H1 (cell line): Measurements from ENCODE around the gene CCDC93. TPM values are rescaled to one million over a fixed set of nuclear protein-coding genes. Genes with fewer than 3 reads are reported as not detected.

Experiments
- CTCF ChIA-PET: fragments of 300-600 bp; sonication (Branson Sonifier 250); formaldehyde crosslinking; loops from one replicate; lab custom pipeline; 2021; ENCODE audit not compliant: partially characterized antibody; lab: Charles Lee
- POLR2A ChIA-PET: fragments of 300-600 bp; sonication (Branson Sonifier 250); formaldehyde crosslinking; loops from one replicate; lab custom pipeline; 2021; ENCODE audit warnings: inconsistent platforms; ENCODE audit not compliant: partially characterized antibody; lab: Charles Lee
- DNase-seq, 2 experiments: peaks; one replicate each; pipeline versions ENCODE4 v3.0.0 to v3.0.0-alpha.2; 2010 to 2022; ENCODE audit warnings: low spot score in 2 of 2, low read depth in 1 of 2, mixed read lengths in 1 of 2
- FAIRE-seq: peaks from 2 replicates; lab custom pipeline; 2011; peaks lifted over from hg19 to GRCh38; lab: Jason Lieb, UNC
- H2AFZ ChIP-seq: 2 replicates; pipeline ENCODE4 v1.8.1; 2012; ENCODE audit warnings: low read length, inconsistent platforms
- H2AK5ac ChIP-seq: 2 replicates; pipeline ENCODE4 v1.6.1; 2013; ENCODE audit warnings: low read depth, low read length
- H2BK120ac ChIP-seq: replicated peaks from 2 replicates; pipeline ENCODE3; 2013; ENCODE audit warnings: low read depth, low read length, inconsistent platforms
- H2BK12ac ChIP-seq: 2 replicates; pipeline ENCODE4 v1.6.1; 2013; ENCODE audit warnings: low read depth, low read length
- H2BK15ac ChIP-seq: 2 replicates; pipeline ENCODE4 v1.6.1; 2013; ENCODE audit warnings: low read length
- H2BK20ac ChIP-seq: 2 replicates; pipeline ENCODE4 v1.6.1; 2013; ENCODE audit warnings: low read length
- H2BK5ac ChIP-seq: 2 replicates; pipeline ENCODE4 v1.6.1; 2013; ENCODE audit warnings: low read depth, low read length
- H3K14ac ChIP-seq: 2 replicates; pipeline ENCODE4 v1.6.1; 2013; ENCODE audit warnings: inconsistent platforms; ENCODE audit not compliant: insufficient read length
- H3K18ac ChIP-seq: 2 replicates; pipeline ENCODE4 v1.6.1; 2013; ENCODE audit warnings: low read length; ENCODE audit errors: extremely low read depth
- H3K23ac ChIP-seq: 2 replicates; pipeline ENCODE4 v1.6.1; 2013; ENCODE audit warnings: inconsistent platforms; ENCODE audit not compliant: insufficient read length
- H3K23me2 ChIP-seq: 2 replicates; pipeline ENCODE4 v1.6.1; 2013; ENCODE audit warnings: low read depth, low read length
- H3K27ac ChIP-seq: 2 replicates; pipeline ENCODE4 v1.6.1; 2011; ENCODE audit warnings: low read depth, low read length, inconsistent platforms
- H3K27me3 ChIP-seq, 4 experiments: replicated peaks in 1 of 4; 1 replicate in 1 of 4; 2 replicates in 3 of 4; pipeline versions ENCODE4 v1.6.1 to v1.8.1; 2011 to 2013; ENCODE audit warnings: low read length in 3 of 4, mild to moderate bottlenecking in 3 of 4, inconsistent platforms in 2 of 4, mixed read lengths in 2 of 4, moderate library complexity in 1 of 4; ENCODE audit not compliant: control insufficient read depth in 3 of 4, insufficient read depth in 3 of 4; ENCODE audit errors: extremely low read depth in 1 of 4
- H3K36me3 ChIP-seq, 4 experiments: 2 replicates each; pipeline versions ENCODE4 v1.6.1 to v1.8.1; 2011 to 2013; ENCODE audit warnings: mild to moderate bottlenecking in 4 of 4, low read length in 3 of 4, moderate library complexity in 2 of 4, control low read depth in 1 of 4, inconsistent platforms in 1 of 4; ENCODE audit not compliant: insufficient read depth in 4 of 4, control insufficient read depth in 2 of 4
- H3K4ac ChIP-seq: replicated peaks from 2 replicates; pipeline ENCODE3; 2013; ENCODE audit warnings: low read length, low read depth, mixed read lengths, inconsistent platforms; ENCODE audit not compliant: insufficient read length
- H3K4me1 ChIP-seq, 4 experiments: replicated peaks in 1 of 4; 1 replicate in 1 of 4; 2 replicates in 3 of 4; pipeline versions ENCODE4 v1.6.1 to v1.8.1; 2011 to 2013; ENCODE audit warnings: low read length in 3 of 4, inconsistent platforms in 2 of 4, mixed read lengths in 1 of 4; ENCODE audit not compliant: insufficient read depth in 4 of 4, control insufficient read depth in 3 of 4
- H3K4me2 ChIP-seq, 2 experiments: 2 replicates each; pipeline versions ENCODE4 v1.6.1 to v1.8.1; 2011 to 2013; ENCODE audit warnings: low read depth in 2 of 2, low read length in 2 of 2, control low read depth in 1 of 2, inconsistent platforms in 1 of 2, mild to moderate bottlenecking in 1 of 2; ENCODE audit not compliant: insufficient read depth in 1 of 2
- H3K4me3 ChIP-seq, 4 experiments: fragments of 200-600, 300-600 bp in 1 of 4; sonication (generic), shearing (Covaris generic), sonication (Bioruptor Twin) in 1 of 4; 2 replicates each; pipeline versions ENCODE4 v1.5.1 to v1.8.1; 2011 to 2016; ENCODE audit warnings: low read length in 4 of 4, low read depth in 3 of 4, control low read depth in 2 of 4, inconsistent platforms in 2 of 4, mild to moderate bottlenecking in 2 of 4, mixed read lengths in 1 of 4, moderate library complexity in 1 of 4; ENCODE audit not compliant: insufficient read depth in 2 of 4; ENCODE audit errors: extremely low read depth in 1 of 4
- H3K56ac ChIP-seq: replicated peaks from 2 replicates; pipeline ENCODE3; 2013; ENCODE audit warnings: low read depth, mild to moderate bottlenecking, mixed read lengths, low read length, inconsistent platforms; ENCODE audit not compliant: insufficient read length
- H3K79me1 ChIP-seq: 2 replicates; pipeline ENCODE4 v1.6.1; 2013; ENCODE audit warnings: low read depth, low read length, control low read depth
- H3K79me2 ChIP-seq, 2 experiments: 2 replicates each; pipeline versions ENCODE4 v1.6.1 to v1.8.1; 2012 to 2013; ENCODE audit warnings: low read length in 2 of 2, mild to moderate bottlenecking in 2 of 2, inconsistent platforms in 1 of 2; ENCODE audit not compliant: insufficient read depth in 2 of 2, control insufficient read depth in 1 of 2
- H3K9ac ChIP-seq, 4 experiments: replicated peaks in 1 of 4; 1 replicate in 1 of 4; 2 replicates in 3 of 4; pipeline versions ENCODE4 v1.6.1 to v1.8.1; 2011 to 2013; ENCODE audit warnings: low read depth in 3 of 4, low read length in 3 of 4, control low read depth in 2 of 4, mild to moderate bottlenecking in 2 of 4, moderate library complexity in 2 of 4, inconsistent platforms in 1 of 4; ENCODE audit errors: extremely low read depth in 1 of 4
- H3K9me3 ChIP-seq, 2 experiments: 2 replicates each; pipeline versions ENCODE4 v1.6.1 to v1.8.1; 2012 to 2013; ENCODE audit warnings: mild to moderate bottlenecking in 2 of 2, moderate library complexity in 2 of 2, control low read depth in 1 of 2, inconsistent platforms in 1 of 2, low read depth in 1 of 2, low read length in 1 of 2, mixed read lengths in 1 of 2; ENCODE audit not compliant: insufficient read depth in 2 of 2
- H4K20me1 ChIP-seq, 2 experiments: replicated peaks in 1 of 2; 2 replicates each; pipeline versions ENCODE3 to v1.8.1; 2011 to 2013; ENCODE audit warnings: inconsistent platforms in 2 of 2, low read length in 2 of 2, mild to moderate bottlenecking in 1 of 2; ENCODE audit not compliant: insufficient read depth in 2 of 2, control insufficient read depth in 1 of 2
- H4K5ac ChIP-seq: 2 replicates; pipeline ENCODE4 v1.6.1; 2013; ENCODE audit warnings: low read length, low read depth, mixed read lengths, inconsistent platforms; ENCODE audit not compliant: insufficient read length
- H4K8ac ChIP-seq: 2 replicates; pipeline ENCODE4 v1.8.0; 2013; ENCODE audit warnings: mild to moderate bottlenecking, moderate library complexity, low read length, inconsistent platforms; ENCODE audit not compliant: insufficient read depth; ENCODE audit errors: extremely low read depth
- H4K91ac ChIP-seq: replicated peaks from 2 replicates; pipeline ENCODE3; 2013; ENCODE audit warnings: low read length, mixed read lengths, inconsistent platforms; ENCODE audit not compliant: insufficient read length
- CTBP2 ChIP-seq: IDR thresholded peaks from 2 replicates; pipeline ENCODE4 v1.7.0; 2011; ENCODE audit warnings: borderline replicate concordance, mild to moderate bottlenecking, moderate library complexity, mixed read lengths, low read length; ENCODE audit not compliant: insufficient read depth, insufficient read length
- EZH2 ChIP-seq: fragments of 200-600 bp; sonication (generic); IDR thresholded peaks from 2 replicates; pipeline ENCODE4 v1.7.1; 2012; ENCODE audit warnings: low read depth, mild to moderate bottlenecking, moderate library complexity, low read length, inconsistent platforms; ENCODE audit not compliant: severe bottlenecking
- PHF8 ChIP-seq: fragments of 200-600 bp; sonication (generic); conservative IDR thresholded peaks from 2 replicates; pipeline ENCODE4 v1.7.1; 2012; ENCODE audit warnings: low read depth, mild to moderate bottlenecking, inconsistent platforms, low read length, moderate library complexity
- RXRA ChIP-seq: IDR thresholded peaks from 2 replicates; pipeline ENCODE4 v1.6.1; 2011; ENCODE audit warnings: low read depth, mild to moderate bottlenecking, low read length, moderate library complexity; ENCODE audit not compliant: insufficient read depth
- SIN3A ChIP-seq, 2 experiments: IDR thresholded peaks in 1 of 2; conservative IDR thresholded peaks in 1 of 2; 2 replicates each; pipeline ENCODE4 v1.6.1; 2011 to 2012; ENCODE audit warnings: low read length in 2 of 2, improper control_type of control experiment in 1 of 2, low read depth in 1 of 2, mild to moderate bottlenecking in 1 of 2
- TAF1 ChIP-seq: IDR thresholded peaks from 2 replicates; pipeline ENCODE4 v1.6.1; 2011; ENCODE audit warnings: mild to moderate bottlenecking, low read depth, low read length
- ZNF274 ChIP-seq: IDR thresholded peaks from 2 replicates; pipeline ENCODE4 v1.7.0; 2012; ENCODE audit warnings: low read length, borderline replicate concordance; ENCODE audit errors: extremely low read depth
- WGBS, 2 experiments: shearing (Covaris generic) in 1 of 2; methylation state at CpG; one replicate each; pipeline versions ENCODE4 v1.1.6 to v1.1.7; 2013 to 2015; ENCODE audit warnings: low lambda C conversion rate in 2 of 2, mixed read lengths in 2 of 2, inconsistent platforms in 1 of 2, low coverage in 1 of 2, missing lambda C conversion rate in 1 of 2; ENCODE audit not compliant: insufficient replicate concordance in 2 of 2, insufficient coverage in 1 of 2, insufficient read length in 1 of 2; ENCODE audit errors: extremely low coverage in 1 of 2, missing lambda C conversion rate in 1 of 2; 5-methylcytosine and 5-hydroxymethylcytosine counted together
- polyA plus RNA-seq, 7 experiments: library from polyadenylated mRNA; depleted of rRNA in 3 of 7; stranded (reverse) in 5 of 7; unstranded in 2 of 7; fragments of >200 nt in 5 of 7; fragments of 200-250 nt in 2 of 7; gene quantifications; 1 replicate in 5 of 7; 2 replicates in 1 of 7; 4 replicates in 1 of 7; pipeline versions ENCODE4 v1.2.1 to v1.2.3, GENCODE V29; 2011 to 2013; ENCODE audit warnings: missing spikeins in 2 of 7, mixed read lengths in 2 of 7
- total RNA-seq: library from RNA; stranded (reverse); fragmentation: NEBNext Ultra II Directional; extraction: Animal tissue kit (Norgen Biotek cat#: 25700); gene quantifications from 2 replicates; pipeline ENCODE4 v1.2.1, GENCODE V29; 2021
- TF ChIP-seq, protein P1 (sequence below): IDR thresholded peaks from 2 replicates; pipeline ENCODE4 v1.6.1; 2012; ENCODE audit warnings: inconsistent platforms

The CCDC93 gene
- total and polyA plus RNA-seq, 2 of the 8 experiments (the other 6 are each of a cell fraction or from before 2014, with no cell fraction given): 5.5 to 18.0 TPM

DNA sequence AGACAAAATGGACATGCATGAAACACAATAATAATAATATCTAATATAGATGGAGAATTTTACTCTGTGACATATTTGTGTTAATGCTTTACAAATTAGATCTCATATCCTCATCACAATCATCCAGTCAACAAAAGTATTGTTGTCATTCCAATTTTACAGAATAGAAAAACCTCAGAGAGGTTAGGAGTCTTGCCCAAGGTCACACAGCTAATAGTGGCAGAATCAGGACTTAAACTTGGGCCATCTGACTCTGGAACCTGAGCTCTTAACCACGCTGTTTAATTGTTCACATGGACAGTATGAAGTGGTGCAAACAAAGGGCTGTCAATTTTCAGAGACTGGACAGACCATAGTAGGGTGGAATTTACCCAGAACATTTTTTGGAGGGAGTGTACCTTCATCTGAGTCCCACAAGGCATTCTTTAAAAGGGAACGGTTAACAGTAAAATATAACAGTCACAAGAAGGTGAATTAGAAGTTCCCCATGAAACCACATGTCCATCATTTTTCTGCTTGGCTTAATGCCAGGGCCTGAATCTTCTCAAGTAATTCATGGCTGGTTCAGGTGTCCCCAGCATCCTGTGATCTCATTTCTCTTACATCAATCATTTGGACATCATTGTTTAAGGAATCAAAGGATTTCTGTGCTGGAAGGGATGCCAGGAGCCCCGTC lies 35.4 kb upstream of the CCDC93 start:
- 76% methylated on average over 3 of the region's 3 CpGs; no CpG with 5 or more reads in 1 of the 2 experiments for WGBS, 2 experiments
- no peaks in the 10 kb centered on the region for H3K27me3 ChIP-seq
- H4K20me1 ChIP-seq: no peaks in the 10 kb centered on the region
- H3K79me2 ChIP-seq: no peaks in the 10 kb centered on the region
- no peak for FAIRE-seq
- TF ChIP-seq RXRA: no peak
- no peak for TF ChIP-seq PHF8
- TF ChIP-seq, protein P1, sequence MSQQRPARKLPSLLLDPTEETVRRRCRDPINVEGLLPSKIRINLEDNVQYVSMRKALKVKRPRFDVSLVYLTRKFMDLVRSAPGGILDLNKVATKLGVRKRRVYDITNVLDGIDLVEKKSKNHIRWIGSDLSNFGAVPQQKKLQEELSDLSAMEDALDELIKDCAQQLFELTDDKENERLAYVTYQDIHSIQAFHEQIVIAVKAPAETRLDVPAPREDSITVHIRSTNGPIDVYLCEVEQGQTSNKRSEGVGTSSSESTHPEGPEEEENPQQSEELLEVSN: no peak
- no peak for TF ChIP-seq CTBP2
- no peak for TF ChIP-seq TAF1
- TF ChIP-seq ZNF274: no peak
- TF ChIP-seq SIN3A (conservative IDR thresholded peaks at IDR 0.05 in 1 of 2, IDR thresholded peaks at IDR 0.05 in 1 of 2; ENCODE audit: low read depth in 1 of 2, low read length in 2 of 2): no peak
- no peak for TF ChIP-seq EZH2
- TF ChIP-seq, all 59 proteins: peak for 0
- Histone ChIP-seq H3K4me2 (no peak overlapping the region), H4K8ac (no peak overlapping the region; the same call in 1 of the 2 replicates), H2BK15ac (no peak overlapping the region), H3K9ac (no peak overlapping the region), H2BK12ac (no peak overlapping the region), H3K18ac (no peak overlapping the region), H3K4me3 (no peak overlapping the region), H3K23ac (no peak overlapping the region), H2AFZ (no peak overlapping the region), H2BK120ac (no peak overlapping the region), H4K5ac (no peak overlapping the region), H3K9me3 (no peaks in the 10 kb centered on the region), H3K36me3 (no peaks in the 10 kb centered on the region), H3K79me1 (no peaks in the 10 kb centered on the region), H3K27ac (no peak overlapping the region), H2BK5ac (no peak overlapping the region), H3K4me1 (peaks cover 0 to 2% (median 0%) of the 10 kb centered on the region in 4 experiments; a peak in 2 of 7 replicates), H3K14ac (no peak overlapping the region), H3K23me2 (no peaks in the 10 kb centered on the region), H3K56ac (no peak overlapping the region), H2BK20ac (no peak overlapping the region), H3K4ac (no peak overlapping the region), H4K91ac (no peak overlapping the region), H2AK5ac (no peak overlapping the region)
- DNase-seq: no peak
- POLR2A ChIA-PET: no interaction called here
- CTCF ChIA-PET: interaction anchor here (12.7 kb wide), 1 partner anchor 16 kb away, joined by 147 read pairs; no protein-coding TSS in a partner anchor
